BJ (cell line): ENCODE data around the gene BCDIN3D. TPM values are rescaled to one million over a fixed set of nuclear protein-coding genes. Genes with fewer than 3 reads are reported as not detected.

Experiments used
- CTCF ChIA-PET: fragments of 350-600 bp; formaldehyde crosslinking; extraction: SDS; loops from one replicate; lab custom pipeline; 2021; ENCODE audit warnings: antibody characterized with exemption, inconsistent platforms; lab: Yijun Ruan, JAX
- POLR2A ChIA-PET: fragments of 300-600 bp; sonication (Branson Sonifier 250); formaldehyde crosslinking; extraction: SDS; loops from one replicate; lab custom pipeline; 2021; ENCODE audit warnings: antibody characterized with exemption; lab: Charles Lee
- DNase-seq: peaks from one replicate; pipeline ENCODE4 v3.0.0-alpha.2; 2011; ENCODE audit warnings: low read depth
- H3K27me3 ChIP-seq: 2 replicates; pipeline ENCODE4 v1.6.0; 2011; ENCODE audit warnings: low read length; ENCODE audit not compliant: control insufficient read depth, insufficient read depth
- H3K36me3 ChIP-seq: 2 replicates; pipeline ENCODE4 v1.5.1; 2011; ENCODE audit warnings: low read length; ENCODE audit not compliant: control insufficient read depth, insufficient read depth
- H3K4me3 ChIP-seq: 2 replicates; pipeline ENCODE4 v1.5.1; 2011; ENCODE audit warnings: low read depth, mild to moderate bottlenecking, control low read depth, low read length
- polyA plus RNA-seq: library from polyadenylated mRNA; depleted of rRNA; stranded (reverse); fragments of >200 nt; gene quantifications from 2 replicates; pipeline ENCODE4 v1.2.3, GENCODE V29; 2011
- TF ChIP-seq, protein P1 (sequence below): IDR thresholded peaks from 2 replicates; pipeline ENCODE4 v1.5.1; 2011; ENCODE audit warnings: low read depth, mild to moderate bottlenecking, control low read depth, inconsistent platforms, low read length, moderate library complexity; ENCODE audit not compliant: insufficient read depth

Gene BCDIN3D
- polyA plus RNA-seq, 1 experiment = 2.6 TPM

GRCh38 chr12:49821373-49822287 lies 21.3 kb downstream of the BCDIN3D start:
- POLR2A ChIA-PET = no interaction called here

GRCh38 chr12:49819786-49820185 lies 23.1 kb downstream of the BCDIN3D start:
- no peak for DNase-seq
- POLR2A ChIA-PET = interaction anchor here (0.6 kb wide), 2 partner anchors 15 to 78 kb away, joined by 3 to 6 read pairs; no protein-coding TSS in a partner anchor
- Histone ChIP-seq H3K36me3 (peaks cover 2% of the 10 kb centered on the region; the same call in 1 of the 2 replicates), H3K27me3 (no peaks in the 10 kb centered on the region), H3K4me3 (no peak overlapping the region)
- CTCF ChIA-PET = interaction anchor here (0.9 to 1.1 kb wide), 3 partner anchors 28 to 57 kb away, joined by 3 to 5 read pairs (median 4); no protein-coding TSS in a partner anchor
- TF ChIP-seq, protein P1, sequence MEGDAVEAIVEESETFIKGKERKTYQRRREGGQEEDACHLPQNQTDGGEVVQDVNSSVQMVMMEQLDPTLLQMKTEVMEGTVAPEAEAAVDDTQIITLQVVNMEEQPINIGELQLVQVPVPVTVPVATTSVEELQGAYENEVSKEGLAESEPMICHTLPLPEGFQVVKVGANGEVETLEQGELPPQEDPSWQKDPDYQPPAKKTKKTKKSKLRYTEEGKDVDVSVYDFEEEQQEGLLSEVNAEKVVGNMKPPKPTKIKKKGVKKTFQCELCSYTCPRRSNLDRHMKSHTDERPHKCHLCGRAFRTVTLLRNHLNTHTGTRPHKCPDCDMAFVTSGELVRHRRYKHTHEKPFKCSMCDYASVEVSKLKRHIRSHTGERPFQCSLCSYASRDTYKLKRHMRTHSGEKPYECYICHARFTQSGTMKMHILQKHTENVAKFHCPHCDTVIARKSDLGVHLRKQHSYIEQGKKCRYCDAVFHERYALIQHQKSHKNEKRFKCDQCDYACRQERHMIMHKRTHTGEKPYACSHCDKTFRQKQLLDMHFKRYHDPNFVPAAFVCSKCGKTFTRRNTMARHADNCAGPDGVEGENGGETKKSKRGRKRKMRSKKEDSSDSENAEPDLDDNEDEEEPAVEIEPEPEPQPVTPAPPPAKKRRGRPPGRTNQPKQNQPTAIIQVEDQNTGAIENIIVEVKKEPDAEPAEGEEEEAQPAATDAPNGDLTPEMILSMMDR = no peak

More at GRCh38 chr12:49821373-49822287, 21.3 kb downstream of the BCDIN3D start:
- peaks cover 2% of the 10 kb centered on the region; the same call in 1 of the 2 replicates for H3K36me3 ChIP-seq
- no peaks in the 10 kb centered on the region for H3K27me3 ChIP-seq
- no peak overlapping the region for H3K4me3 ChIP-seq
- DNase-seq = no peak
- CTCF ChIA-PET = no interaction called here
- TF ChIP-seq, protein P1 = no peak

- TF ChIP-seq, protein P1 = no peak
- Histone ChIP-seq H3K27me3 (no peaks in the 10 kb centered on the region), H3K36me3 (peaks cover 2% of the 10 kb centered on the region; the same call in 1 of the 2 replicates), H3K4me3 (no peak overlapping the region)
- no peak for DNase-seq
- ChIA-PET CTCF (interaction anchor here (0.6 to 1.4 kb wide), 3 partner anchors 33 to 195 kb away, joined by 3 read pairs; no protein-coding TSS in a partner anchor), POLR2A (no interaction called here)
Observed at GRCh38 chr12:49818241-49818895, 24.5 kb downstream of the BCDIN3D start.

- no peak overlapping the region for H3K4me3 ChIP-seq
- TF ChIP-seq, protein P1 = no peak
- no peaks in the 10 kb centered on the region for H3K27me3 ChIP-seq
- no peak for DNase-seq
- ChIA-PET CTCF (no interaction called here), POLR2A (no interaction called here)
- peaks cover 2% of the 10 kb centered on the region; the same call in 1 of the 2 replicates for H3K36me3 ChIP-seq
Observed at GRCh38 chr12:49813131-49813530, 29.8 kb downstream of the BCDIN3D start.
